Measurements from ENCODE around the gene FAM20C. TPM values are rescaled to one million over a fixed set of nuclear protein-coding genes. Genes with fewer than 3 reads are reported as not detected.
A peak's percentile ranks its signal among the peaks of the same experiment; 100 is the strongest.

The FAM20C gene
- total and polyA plus RNA-seq, 2 of the 8 experiments (the other 6 are each of a cell fraction or from before 2014, with no cell fraction given): 9.5 to 34.8 TPM

DNA sequence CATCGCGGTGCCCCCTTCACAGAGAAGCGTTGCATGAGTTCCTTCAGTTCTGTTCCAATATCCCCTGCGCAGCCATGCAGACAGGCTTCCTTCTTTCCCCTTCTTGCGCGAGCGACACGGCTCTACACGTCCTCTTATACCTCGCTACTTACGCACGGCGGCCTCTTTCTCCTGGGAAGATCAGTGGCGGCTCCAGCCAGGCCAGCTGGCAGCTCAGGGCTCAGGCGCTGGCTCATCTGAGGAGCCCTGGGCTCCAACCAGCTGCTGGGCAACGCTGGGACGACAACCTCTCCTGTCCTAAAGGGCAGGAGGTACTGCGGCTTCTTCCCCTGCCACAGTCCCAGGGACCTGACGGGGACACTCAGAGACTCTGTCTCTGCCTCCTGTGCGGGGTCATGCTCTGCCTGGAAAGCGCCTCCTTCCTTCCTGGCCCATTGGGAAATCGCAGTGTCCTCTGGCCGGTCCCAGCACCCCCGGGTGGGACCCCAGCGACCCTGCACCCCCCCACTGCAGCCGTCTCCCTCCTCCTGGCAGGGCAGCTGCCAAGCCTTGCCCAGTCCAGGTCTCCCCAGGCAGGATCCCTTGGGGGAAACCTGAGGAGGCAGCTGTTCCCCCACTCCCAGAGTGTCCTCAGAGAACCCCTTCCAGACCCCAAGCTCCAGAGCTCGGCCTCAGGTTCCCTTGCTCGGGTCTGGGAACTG lies 5.0 kb upstream of the FAM20C start:
- 0 out of 2 replicates have a peak overlapping the region, but pooled peaks have one; percentile 48 for H2BK20ac ChIP-seq (ENCODE audit: low read length)
- no peak overlapping the region for H3K56ac ChIP-seq (replicated peaks; ENCODE audit: insufficient read length, low read depth, low read length)
- no peak overlapping the region for H2AK5ac ChIP-seq (ENCODE audit: low read depth, low read length)
- H4K91ac ChIP-seq (replicated peaks; ENCODE audit: insufficient read length, low read length): peak overlapping the region; percentile 48
- H3K14ac ChIP-seq (ENCODE audit: insufficient read length): no peak overlapping the region
- H3K9ac ChIP-seq (replicated peaks in 1 of 4; ENCODE audit: extremely low read depth in 1 of 4, low read depth in 3 of 4, low read length in 3 of 4): 0 out of 7 replicates have a peak overlapping the region, but pooled peaks of 1 of the 4 experiments have one; percentile 24
- no peak overlapping the region for H3K4me3 ChIP-seq (ENCODE audit: extremely low read depth in 1 of 4, insufficient read depth in 2 of 4, low read depth in 3 of 4, low read length in 4 of 4)
- H4K20me1 ChIP-seq (replicated peaks in 1 of 2; ENCODE audit: control insufficient read depth in 1 of 2, insufficient read depth in 2 of 2, low read length in 2 of 2): peaks cover 0 to 7% of the 10 kb centered on the region in 2 experiments
- H3K27me3 ChIP-seq (replicated peaks in 1 of 4; ENCODE audit: control insufficient read depth in 3 of 4, extremely low read depth in 1 of 4, insufficient read depth in 3 of 4, low read length in 3 of 4): peaks cover 0 to 5% (median 1%) of the 10 kb centered on the region in 4 experiments; a peak in 3 of 7 replicates
- no peak overlapping the region; the same call in 1 of the 2 replicates for H2BK5ac ChIP-seq (ENCODE audit: low read depth, low read length)
- no peak overlapping the region for H4K5ac ChIP-seq (ENCODE audit: insufficient read length, low read depth, low read length)
- no peak overlapping the region for H3K27ac ChIP-seq (ENCODE audit: low read depth, low read length)
- ChIA-PET POLR2A (ENCODE audit: partially characterized antibody) (interaction anchor here (0.9 to 2.5 kb wide), 9 partner anchors 7 to 55 kb away, joined by 3 to 6 read pairs (median 4); no protein-coding TSS in a partner anchor), CTCF (ENCODE audit: partially characterized antibody) (interaction anchor here (0.8 to 3.2 kb wide), 18 partner anchors 8 to 132 kb away, joined by 3 to 14 read pairs (median 4); no protein-coding TSS in a partner anchor)
- H3K4ac ChIP-seq (replicated peaks; ENCODE audit: insufficient read length, low read depth, low read length): peak overlapping the region; percentile 33
- H2BK12ac ChIP-seq (ENCODE audit: low read depth, low read length): peak overlapping the region; percentile 87; the same call in 1 of the 2 replicates
- H3K4me2 ChIP-seq (ENCODE audit: insufficient read depth in 1 of 2, low read depth in 2 of 2, low read length in 2 of 2): no peak overlapping the region
- peak overlapping the region; percentile 7; the same call in 1 of the 2 replicates for H4K8ac ChIP-seq (ENCODE audit: extremely low read depth, insufficient read depth, low read length)
- no peaks in the 10 kb centered on the region for H3K79me2 ChIP-seq (ENCODE audit: control insufficient read depth in 1 of 2, insufficient read depth in 2 of 2, low read length in 2 of 2)
- no peaks in the 10 kb centered on the region for H3K36me3 ChIP-seq (ENCODE audit: control insufficient read depth in 2 of 4, insufficient read depth in 4 of 4, low read length in 3 of 4)
- WGBS, 2 experiments (ENCODE audit: extremely low coverage in 1 of 2, insufficient coverage in 1 of 2, insufficient read length in 1 of 2, insufficient replicate concordance in 2 of 2, low coverage in 1 of 2, low lambda C conversion rate in 2 of 2, missing lambda C conversion rate in 1 of 2): 90% methylated on average over 24 of the region's 28 CpGs; no CpG with 5 or more reads in 1 of the 2 experiments
- no peak for DNase-seq (ENCODE audit: low read depth in 1 of 2, low spot score in 2 of 2)
- H3K9me3 ChIP-seq (ENCODE audit: insufficient read depth in 2 of 2, low read depth in 1 of 2, low read length in 1 of 2): no peaks in the 10 kb centered on the region
- H3K23ac ChIP-seq (ENCODE audit: insufficient read length): no peak overlapping the region
- peaks cover 0 to 33% (median 24%) of the 10 kb centered on the region in 4 experiments; a peak in 6 of 7 replicates for H3K4me1 ChIP-seq (replicated peaks in 1 of 4; ENCODE audit: control insufficient read depth in 3 of 4, insufficient read depth in 4 of 4, low read length in 3 of 4)
- TF ChIP-seq, protein P1, sequence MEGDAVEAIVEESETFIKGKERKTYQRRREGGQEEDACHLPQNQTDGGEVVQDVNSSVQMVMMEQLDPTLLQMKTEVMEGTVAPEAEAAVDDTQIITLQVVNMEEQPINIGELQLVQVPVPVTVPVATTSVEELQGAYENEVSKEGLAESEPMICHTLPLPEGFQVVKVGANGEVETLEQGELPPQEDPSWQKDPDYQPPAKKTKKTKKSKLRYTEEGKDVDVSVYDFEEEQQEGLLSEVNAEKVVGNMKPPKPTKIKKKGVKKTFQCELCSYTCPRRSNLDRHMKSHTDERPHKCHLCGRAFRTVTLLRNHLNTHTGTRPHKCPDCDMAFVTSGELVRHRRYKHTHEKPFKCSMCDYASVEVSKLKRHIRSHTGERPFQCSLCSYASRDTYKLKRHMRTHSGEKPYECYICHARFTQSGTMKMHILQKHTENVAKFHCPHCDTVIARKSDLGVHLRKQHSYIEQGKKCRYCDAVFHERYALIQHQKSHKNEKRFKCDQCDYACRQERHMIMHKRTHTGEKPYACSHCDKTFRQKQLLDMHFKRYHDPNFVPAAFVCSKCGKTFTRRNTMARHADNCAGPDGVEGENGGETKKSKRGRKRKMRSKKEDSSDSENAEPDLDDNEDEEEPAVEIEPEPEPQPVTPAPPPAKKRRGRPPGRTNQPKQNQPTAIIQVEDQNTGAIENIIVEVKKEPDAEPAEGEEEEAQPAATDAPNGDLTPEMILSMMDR (IDR thresholded peaks at IDR 0.05; ENCODE audit: control extremely low read depth in 1 of 3, insufficient read depth in 1 of 3, low read depth in 1 of 3, low read length in 3 of 3): no peak
- no peak for TF ChIP-seq SP4 (IDR thresholded peaks at IDR 0.05; ENCODE audit: low read length)
- TF ChIP-seq, protein P2, sequence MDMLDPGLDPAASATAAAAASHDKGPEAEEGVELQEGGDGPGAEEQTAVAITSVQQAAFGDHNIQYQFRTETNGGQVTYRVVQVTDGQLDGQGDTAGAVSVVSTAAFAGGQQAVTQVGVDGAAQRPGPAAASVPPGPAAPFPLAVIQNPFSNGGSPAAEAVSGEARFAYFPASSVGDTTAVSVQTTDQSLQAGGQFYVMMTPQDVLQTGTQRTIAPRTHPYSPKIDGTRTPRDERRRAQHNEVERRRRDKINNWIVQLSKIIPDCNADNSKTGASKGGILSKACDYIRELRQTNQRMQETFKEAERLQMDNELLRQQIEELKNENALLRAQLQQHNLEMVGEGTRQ (IDR thresholded peaks at IDR 0.05; ENCODE audit: low read length): no peak
- no peak for TF ChIP-seq EZH2 (IDR thresholded peaks at IDR 0.05; ENCODE audit: low read depth, low read length, severe bottlenecking)
- no peak for TF ChIP-seq EP300 (IDR thresholded peaks at IDR 0.05; ENCODE audit: borderline replicate concordance in 1 of 2, low read depth in 2 of 2, low read length in 2 of 2)
- no peak for TF ChIP-seq GTF2F1 (IDR thresholded peaks at IDR 0.05; ENCODE audit: borderline replicate concordance, low read depth, low read length)
- H3K79me1 ChIP-seq (ENCODE audit: low read depth, low read length): 0 out of 2 replicates have a peak, but pooled peaks cover 2% of the 10 kb centered on the region
- H3K23me2 ChIP-seq (ENCODE audit: low read depth, low read length): peaks cover 7% of the 10 kb centered on the region
- peak overlapping the region; percentile 19; the same call in 1 of the 2 replicates for H3K18ac ChIP-seq (ENCODE audit: extremely low read depth, low read length)
- FAIRE-seq: no peak
- no peak overlapping the region for H2BK120ac ChIP-seq (replicated peaks; ENCODE audit: low read depth, low read length)
- H2BK15ac ChIP-seq (ENCODE audit: low read length): peak overlapping the region; percentile 81; the same call in 1 of the 2 replicates
- no peak overlapping the region for H2AFZ ChIP-seq (ENCODE audit: low read length)
